IMR-90 (cell line): ENCODE data around the gene SLC4A3. TPM values are rescaled to one million over a fixed set of nuclear protein-coding genes. Genes with fewer than 3 reads are reported as not detected.

Experiments used
- ATAC-seq: fragments of 200-7000 bp; cut with Tn5 transposase; 2 replicates; pipeline ENCODE4 v1.9.1; 2020; ENCODE audit warnings: low read depth, mild to moderate bottlenecking, moderate library complexity
- BruUV-seq: library from RNA; stranded (reverse); fragments of 400-500 nt; replicated peaks from 2 replicates; lab custom pipeline; 2021; lab: Mats Ljungman, UMichigan
- CTCF ChIA-PET: fragments of 300-600 bp; formaldehyde crosslinking; extraction: SDS; loops from one replicate; lab custom pipeline; 2021; ENCODE audit warnings: antibody characterized with exemption; lab: Yijun Ruan, JAX
- POLR2A ChIA-PET: fragments of 300-600 bp; sonication (Branson Sonifier 250); formaldehyde crosslinking; loops from one replicate; lab custom pipeline; 2022; ENCODE audit warnings: antibody characterized with exemption; ENCODE audit not compliant: unreplicated experiment; lab: Charles Lee
- DNase-seq: peaks from one replicate; pipeline ENCODE4 v3.0.0; 2013
- H2AFZ ChIP-seq: replicated peaks from 2 replicates; pipeline ENCODE3; 2013; ENCODE audit warnings: low read length, mild to moderate bottlenecking; ENCODE audit not compliant: poor library complexity
- H2AK5ac ChIP-seq: 2 replicates; pipeline ENCODE4 v1.6.1; 2013; ENCODE audit warnings: low read depth, low read length, inconsistent platforms
- H2AK9ac ChIP-seq: replicated peaks from 2 replicates; pipeline ENCODE3; 2013; ENCODE audit warnings: mild to moderate bottlenecking, low read depth, low read length, moderate library complexity; ENCODE audit not compliant: poor library complexity
- H2BK120ac ChIP-seq: 2 replicates; pipeline ENCODE4 v1.6.1; 2013; ENCODE audit warnings: low read depth, low read length, inconsistent platforms
- H2BK15ac ChIP-seq: 3 replicates; pipeline ENCODE4 v1.6.1; 2013; ENCODE audit warnings: low read depth, low read length, inconsistent platforms
- H2BK20ac ChIP-seq: 2 replicates; pipeline ENCODE4 v1.6.1; 2013; ENCODE audit warnings: low read depth, mild to moderate bottlenecking, inconsistent platforms, low read length, moderate library complexity
- H2BK5ac ChIP-seq: 2 replicates; pipeline ENCODE4 v1.6.1; 2013; ENCODE audit warnings: mild to moderate bottlenecking, low read depth, low read length, inconsistent platforms; ENCODE audit not compliant: poor library complexity, severe bottlenecking
- H3K14ac ChIP-seq: replicated peaks from 2 replicates; pipeline ENCODE4 v1.6.1; 2013; ENCODE audit warnings: low read depth, low read length, inconsistent platforms
- H3K18ac ChIP-seq: 2 replicates; pipeline ENCODE4 v1.6.1; 2013; ENCODE audit warnings: low read depth, low read length, control low read depth
- H3K23ac ChIP-seq: 2 replicates; pipeline ENCODE4 v1.6.1; 2013; ENCODE audit warnings: low read depth, low read length, inconsistent platforms
- H3K27ac ChIP-seq: 2 replicates; pipeline ENCODE4 v1.5.1; 2013; ENCODE audit warnings: mild to moderate bottlenecking, control low read depth, low read length; ENCODE audit not compliant: insufficient read depth
- H3K27me3 ChIP-seq: 2 replicates; pipeline ENCODE4 v1.6.1; 2013; ENCODE audit warnings: low read length; ENCODE audit not compliant: control insufficient read depth, insufficient read depth
- H3K36me3 ChIP-seq: 2 replicates; pipeline ENCODE4 v1.6.1; 2013; ENCODE audit warnings: low read length, mixed read lengths; ENCODE audit not compliant: control insufficient read depth, insufficient read depth
- H3K4ac ChIP-seq: 2 replicates; pipeline ENCODE4 v1.6.1; 2013; ENCODE audit warnings: low read depth, low read length, inconsistent platforms
- H3K4me1 ChIP-seq: 2 replicates; pipeline ENCODE4 v1.6.1; 2013; ENCODE audit warnings: low read length, mixed read lengths; ENCODE audit not compliant: control insufficient read depth, insufficient read depth
- H3K4me2 ChIP-seq: 2 replicates; pipeline ENCODE4 v1.6.1; 2013; ENCODE audit warnings: low read depth, mild to moderate bottlenecking, control low read depth, low read length, moderate library complexity
- H3K4me3 ChIP-seq: 2 replicates; pipeline ENCODE4 v1.5.1; 2013; ENCODE audit warnings: low read depth, mild to moderate bottlenecking, control low read depth, low read length, moderate library complexity; ENCODE audit not compliant: insufficient read depth
- H3K56ac ChIP-seq: 2 replicates; pipeline ENCODE4 v1.6.1; 2013; ENCODE audit warnings: low read length, inconsistent platforms; ENCODE audit not compliant: insufficient read depth; ENCODE audit errors: extremely low read depth
- H3K79me1 ChIP-seq, 2 experiments: 2 replicates each; pipeline ENCODE4 v1.6.1; 2013; ENCODE audit warnings: low read length in 2 of 2, inconsistent platforms in 1 of 2, low read depth in 1 of 2
- H3K9ac ChIP-seq: 2 replicates; pipeline ENCODE4 v1.6.1; 2013; ENCODE audit warnings: low read depth, low read length, control low read depth
- H3K9me1 ChIP-seq: 2 replicates; pipeline ENCODE4 v1.6.1; 2013; ENCODE audit warnings: low read length, inconsistent platforms; ENCODE audit not compliant: insufficient read depth
- H3K9me3 ChIP-seq: 2 replicates; pipeline ENCODE4 v1.6.1; 2013; ENCODE audit warnings: low read length; ENCODE audit not compliant: control insufficient read depth, insufficient read depth
- H4K20me1 ChIP-seq: 2 replicates; pipeline ENCODE4 v1.6.1; 2013; ENCODE audit warnings: low read length, inconsistent platforms; ENCODE audit not compliant: insufficient read depth
- H4K5ac ChIP-seq: 2 replicates; pipeline ENCODE4 v1.6.1; 2013; ENCODE audit warnings: mild to moderate bottlenecking, low read depth, low read length, control low read depth
- H4K8ac ChIP-seq, 2 experiments: 2 replicates each; pipeline ENCODE4 v1.6.1; 2013; ENCODE audit warnings: low read depth in 2 of 2, low read length in 2 of 2, control low read depth in 1 of 2, inconsistent platforms in 1 of 2
- H4K91ac ChIP-seq: 2 replicates; pipeline ENCODE4 v1.6.1; 2013; ENCODE audit warnings: low read depth, low read length, inconsistent platforms; ENCODE audit not compliant: insufficient read depth
- BHLHE40 ChIP-seq: fragments of 150-350 bp; IDR thresholded peaks from 2 replicates; pipeline ENCODE4 v1.6.1; 2016; ENCODE audit warnings: mild to moderate bottlenecking, low read depth, low read length
- CHD1 ChIP-seq: IDR thresholded peaks from 2 replicates; pipeline ENCODE4 v1.6.1; 2012; ENCODE audit warnings: low read depth, low read length, improper control_type of control experiment
- CTCF ChIP-seq: conservative IDR thresholded peaks from 2 replicates; pipeline ENCODE4 v1.5.1; 2012; ENCODE audit warnings: mild to moderate bottlenecking, low read depth, low read length, improper control_type of control experiment
- MAZ ChIP-seq: IDR thresholded peaks from 2 replicates; pipeline ENCODE4 v1.6.1; 2012; ENCODE audit warnings: low read depth, mild to moderate bottlenecking, low read length, improper control_type of control experiment, moderate library complexity, borderline replicate concordance
- MXI1 ChIP-seq: IDR thresholded peaks from 2 replicates; pipeline ENCODE4 v1.6.1; 2012; ENCODE audit warnings: low read depth, mild to moderate bottlenecking, low read length, moderate library complexity, borderline replicate concordance
- NFE2L2 ChIP-seq: fragments of 150-350 bp; IDR thresholded peaks from 2 replicates; pipeline ENCODE4 v1.6.1; 2016; ENCODE audit warnings: low read depth, mild to moderate bottlenecking, low read length
- RFX5 ChIP-seq: IDR thresholded peaks from 2 replicates; pipeline ENCODE4 v1.8.0; 2012; ENCODE audit warnings: low read depth, mild to moderate bottlenecking, low read length, moderate library complexity
- WGBS, 2 experiments: methylation state at CpG; one replicate each; pipeline versions ENCODE4 v1.1.5 to v1.1.7; 2013; ENCODE audit warnings: missing lambda C conversion rate in 2 of 2; ENCODE audit not compliant: insufficient read length in 1 of 2; ENCODE audit errors: extremely low coverage in 2 of 2; 5-methylcytosine and 5-hydroxymethylcytosine counted together
- dilution Hi-C: fragments of 300-500 bp; cut with HindIII; formaldehyde crosslinking; loops from one replicate; pipeline ENCODE4 v1.14.3; 2018; ENCODE audit warnings: low sequenced_read_pairs; ENCODE audit not compliant: unreplicated experiment
- in situ Hi-C: fragments of 300-500 bp; cut with MboI; formaldehyde crosslinking; loops from 3 replicates; pipeline ENCODE4 v1.14.3; 2019; ENCODE audit warnings: low sequenced_read_pairs, inconsistent platforms, mixed read lengths
- intact Hi-C: fragments of 100-400 bp; cut with micrococcal nuclease; formaldehyde crosslinking; loops from 2 replicates; pipeline ENCODE4 v1.10.0; 2022
- polyA plus RNA-seq, 3 experiments: library from polyadenylated mRNA; depleted of rRNA; stranded (reverse); fragments of >200 nt; gene quantifications; 2 replicates each; pipeline ENCODE4 v1.2.3, GENCODE V29; 2012; ENCODE audit warnings: low replicate concordance in 1 of 3
- total RNA-seq: library from RNA; depleted of rRNA; stranded (reverse); fragments of >200 nt; gene quantifications from 2 replicates; pipeline ENCODE4 v1.2.3, GENCODE V29; 2012

SLC4A3 gene
- total and polyA plus RNA-seq, 2 of the 4 experiments (the other 2 are of a cell fraction), result 0.90 to 6.1 TPM

DNA sequence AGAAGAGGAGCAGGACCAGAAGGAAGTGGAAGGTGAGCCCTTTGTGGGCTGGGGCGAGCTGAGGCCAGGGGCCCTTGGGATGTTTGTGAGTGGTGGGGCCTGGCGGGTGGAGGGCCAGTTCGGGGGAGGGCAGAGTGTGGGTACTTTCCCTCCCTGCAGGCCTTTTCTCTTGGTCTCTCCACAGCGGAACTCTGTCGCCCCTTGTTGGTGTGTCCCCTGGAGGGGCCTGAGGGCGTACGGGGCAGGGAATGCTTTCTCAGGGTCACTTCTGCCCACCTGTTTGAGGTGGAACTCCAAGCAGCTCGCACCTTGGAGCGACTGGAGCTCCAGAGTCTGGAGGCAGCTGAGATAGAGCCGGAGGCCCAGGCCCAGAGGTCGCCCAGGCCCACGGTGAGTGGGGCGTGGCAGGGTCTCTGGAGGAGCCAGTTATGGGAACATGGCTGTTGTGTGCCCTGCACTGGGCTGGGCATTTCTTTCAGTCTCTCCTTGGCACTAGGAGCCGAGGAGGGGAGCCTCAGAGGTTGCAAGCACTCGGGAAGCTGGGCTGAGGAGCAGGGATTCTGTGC, 18.9 kb upstream of the SLC4A3 start:
- no peak overlapping the region for H3K4me2 ChIP-seq
- no peak overlapping the region for H2BK120ac ChIP-seq
- no peak overlapping the region for H3K9ac ChIP-seq
- H4K20me1 ChIP-seq, result no peaks in the 10 kb centered on the region
- POLR2A ChIA-PET, result no interaction called here
- H3K36me3 ChIP-seq, result peaks cover 52% of the 10 kb centered on the region
- BruUV-seq, result no TSS peak
- no peak overlapping the region for H2BK20ac ChIP-seq
- ATAC-seq, result no peak
- no peak for DNase-seq
- no peak overlapping the region for H3K14ac ChIP-seq
- CTCF ChIA-PET, result no interaction called here
- no peaks in the 10 kb centered on the region for H3K27me3 ChIP-seq
- no peak overlapping the region for H2AK9ac ChIP-seq
- WGBS, 2 experiments, result 88% methylated on average over 8 of the region's 15 CpGs; no CpG with 5 or more reads in 1 of the 2 experiments
- H3K56ac ChIP-seq, result no peak overlapping the region
- no peaks in the 10 kb centered on the region; a peak in 1 of 4 replicates for H3K79me1 ChIP-seq
- no peak overlapping the region for H2BK15ac ChIP-seq
- no peaks in the 10 kb centered on the region for H3K9me3 ChIP-seq
- H3K4me1 ChIP-seq, result no peaks in the 10 kb centered on the region
- dilution Hi-C loops (no loop called here), intact Hi-C loops (no loop called here), in situ Hi-C loops (no loop called here)
- no peak overlapping the region for H3K18ac ChIP-seq
- H4K8ac ChIP-seq, result no peak overlapping the region
- H4K5ac ChIP-seq, result no peak overlapping the region
- no peak overlapping the region for H2BK5ac ChIP-seq
- no peak overlapping the region for H2AFZ ChIP-seq
- no peak overlapping the region for H3K27ac ChIP-seq
- no peaks in the 10 kb centered on the region for H3K9me1 ChIP-seq
- H3K4me3 ChIP-seq, result no peak overlapping the region
- TF ChIP-seq CTCF, result no peak
- TF ChIP-seq BHLHE40, result no peak
- TF ChIP-seq CHD1, result no peak
- no peak for TF ChIP-seq NFE2L2
- TF ChIP-seq MAZ, result no peak
- TF ChIP-seq MXI1, result no peak
- TF ChIP-seq RFX5, result no peak
- H4K91ac ChIP-seq, result no peak overlapping the region
- no peak overlapping the region for H2AK5ac ChIP-seq
- no peak overlapping the region for H3K4ac ChIP-seq
- no peak overlapping the region for H3K23ac ChIP-seq
